ENCODE data around the gene PCSK6.

The PCSK6 gene

DNA sequence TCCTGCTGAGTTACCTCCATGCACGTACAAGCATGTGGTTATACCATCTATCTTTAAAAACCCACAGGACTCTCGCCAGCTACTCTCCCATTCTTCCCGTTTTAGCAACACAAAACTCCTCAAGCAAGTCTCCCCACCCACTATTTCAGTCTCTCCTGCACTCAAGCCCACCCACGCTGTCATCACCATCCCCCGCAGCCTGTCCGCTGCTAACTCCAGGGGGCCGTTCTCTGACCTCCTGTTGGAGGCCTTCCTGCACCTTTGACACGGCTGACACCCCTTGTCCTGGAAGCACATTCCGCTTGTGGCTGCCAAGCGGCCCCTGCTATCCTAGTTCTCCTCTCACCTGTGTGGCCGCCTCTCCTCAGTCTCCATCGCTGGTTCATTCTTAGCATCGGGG lies 7.5 kb upstream of the PCSK6 start:
- H3K4me3 ChIP-seq (replicated peaks; ENCODE audit: low read depth, low read length) = no peak overlapping the region
- TF ChIP-seq, protein P1, sequence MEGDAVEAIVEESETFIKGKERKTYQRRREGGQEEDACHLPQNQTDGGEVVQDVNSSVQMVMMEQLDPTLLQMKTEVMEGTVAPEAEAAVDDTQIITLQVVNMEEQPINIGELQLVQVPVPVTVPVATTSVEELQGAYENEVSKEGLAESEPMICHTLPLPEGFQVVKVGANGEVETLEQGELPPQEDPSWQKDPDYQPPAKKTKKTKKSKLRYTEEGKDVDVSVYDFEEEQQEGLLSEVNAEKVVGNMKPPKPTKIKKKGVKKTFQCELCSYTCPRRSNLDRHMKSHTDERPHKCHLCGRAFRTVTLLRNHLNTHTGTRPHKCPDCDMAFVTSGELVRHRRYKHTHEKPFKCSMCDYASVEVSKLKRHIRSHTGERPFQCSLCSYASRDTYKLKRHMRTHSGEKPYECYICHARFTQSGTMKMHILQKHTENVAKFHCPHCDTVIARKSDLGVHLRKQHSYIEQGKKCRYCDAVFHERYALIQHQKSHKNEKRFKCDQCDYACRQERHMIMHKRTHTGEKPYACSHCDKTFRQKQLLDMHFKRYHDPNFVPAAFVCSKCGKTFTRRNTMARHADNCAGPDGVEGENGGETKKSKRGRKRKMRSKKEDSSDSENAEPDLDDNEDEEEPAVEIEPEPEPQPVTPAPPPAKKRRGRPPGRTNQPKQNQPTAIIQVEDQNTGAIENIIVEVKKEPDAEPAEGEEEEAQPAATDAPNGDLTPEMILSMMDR (IDR thresholded peaks at IDR 0.05; ENCODE audit: insufficient read depth, low read length, poor library complexity, severe bottlenecking) = no peak
- H3K36me3 ChIP-seq (ENCODE audit: control insufficient read depth, insufficient read depth, low read length) = no peaks in the 10 kb centered on the region
- H3K27me3 ChIP-seq (replicated peaks; ENCODE audit: control insufficient read depth, insufficient read depth, low read length) = peaks cover 2% of the 10 kb centered on the region
- no peak for DNase-seq (ENCODE audit: extremely low read depth, insufficient read length)

GRCh38 chr15:101496198-101496986 lies 6.9 kb upstream of the PCSK6 start:
- no peak for DNase-seq (ENCODE audit: extremely low read depth, insufficient read length)

DNA sequence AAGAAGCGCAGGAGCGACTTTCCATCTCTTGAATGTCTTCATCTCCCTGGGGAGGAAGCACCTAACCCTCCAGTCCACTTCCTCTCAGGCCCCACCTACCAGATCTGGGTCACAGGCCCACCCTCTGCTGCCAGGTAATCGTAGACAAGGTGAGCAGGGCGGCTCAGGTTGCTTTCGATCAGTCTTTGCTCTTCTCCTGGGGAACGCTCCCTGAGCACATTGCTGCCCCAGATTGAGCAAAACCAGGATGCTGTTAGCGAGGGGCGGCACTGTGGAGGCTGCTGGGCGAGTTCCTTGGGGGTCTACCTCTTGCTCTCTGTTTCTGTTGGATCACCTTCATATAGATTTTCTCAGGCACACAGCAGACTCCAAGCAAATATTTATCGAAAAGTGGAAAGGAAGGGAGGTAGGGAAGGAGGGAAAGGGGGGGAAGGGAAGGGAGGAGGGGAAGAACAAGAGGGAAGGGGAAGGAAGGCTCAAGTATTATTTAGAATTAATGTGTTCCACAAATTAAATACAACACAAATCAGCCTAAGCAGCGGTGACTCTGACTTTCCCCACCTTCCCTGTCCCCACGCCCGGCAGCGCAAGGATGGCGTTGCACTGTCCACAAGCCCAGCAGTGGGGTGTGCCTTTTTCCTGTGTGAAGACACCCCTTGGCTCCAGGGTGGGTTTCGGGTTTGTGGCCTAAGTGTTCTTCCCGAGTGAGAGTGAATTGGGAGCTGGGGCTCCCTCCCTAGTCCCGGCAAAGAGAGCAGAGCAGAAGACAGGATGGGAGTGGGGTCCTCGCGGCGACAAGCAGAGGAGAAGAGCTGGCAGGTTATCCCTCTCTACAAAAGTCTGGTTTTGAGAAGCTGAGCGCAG lies 6.1 kb upstream of the PCSK6 start:
- TF ChIP-seq, protein P1 (IDR thresholded peaks at IDR 0.05; ENCODE audit: insufficient read depth, low read length, poor library complexity, severe bottlenecking) = no peak
- Histone ChIP-seq H3K27me3 (replicated peaks; ENCODE audit: control insufficient read depth, insufficient read depth, low read length) (peaks cover 2% of the 10 kb centered on the region), H3K36me3 (ENCODE audit: control insufficient read depth, insufficient read depth, low read length) (no peaks in the 10 kb centered on the region), H3K4me3 (replicated peaks; ENCODE audit: low read depth, low read length) (no peak overlapping the region)
- no peak for DNase-seq (ENCODE audit: extremely low read depth, insufficient read length)

More at GRCh38 chr15:101496198-101496986, 6.9 kb upstream of the PCSK6 start:
- Histone ChIP-seq H3K4me3 (replicated peaks; ENCODE audit: low read depth, low read length) (no peak overlapping the region), H3K36me3 (ENCODE audit: control insufficient read depth, insufficient read depth, low read length) (no peaks in the 10 kb centered on the region), H3K27me3 (replicated peaks; ENCODE audit: control insufficient read depth, insufficient read depth, low read length) (peaks cover 2% of the 10 kb centered on the region)
- TF ChIP-seq, protein P1 (IDR thresholded peaks at IDR 0.05; ENCODE audit: insufficient read depth, low read length, poor library complexity, severe bottlenecking) = no peak

- H3K4me3 ChIP-seq (replicated peaks; ENCODE audit: low read depth, low read length) = no peak overlapping the region
- H3K27me3 ChIP-seq (replicated peaks; ENCODE audit: control insufficient read depth, insufficient read depth, low read length) = peaks cover 2% of the 10 kb centered on the region
- no peaks in the 10 kb centered on the region for H3K36me3 ChIP-seq (ENCODE audit: control insufficient read depth, insufficient read depth, low read length)
- DNase-seq (ENCODE audit: extremely low read depth, insufficient read length) = no peak
- TF ChIP-seq, protein P1 (IDR thresholded peaks at IDR 0.05; ENCODE audit: insufficient read depth, low read length, poor library complexity, severe bottlenecking) = no peak
Observed at GRCh38 chr15:101494251-101494796, 4.8 kb upstream of the PCSK6 start.

- Histone ChIP-seq H3K36me3 (ENCODE audit: control insufficient read depth, insufficient read depth, low read length) (no peaks in the 10 kb centered on the region), H3K27me3 (replicated peaks; ENCODE audit: control insufficient read depth, insufficient read depth, low read length) (peaks cover 2% of the 10 kb centered on the region), H3K4me3 (replicated peaks; ENCODE audit: low read depth, low read length) (no peak overlapping the region)
- DNase-seq (ENCODE audit: extremely low read depth, insufficient read length) = no peak
- TF ChIP-seq, protein P1 (IDR thresholded peaks at IDR 0.05; ENCODE audit: insufficient read depth, low read length, poor library complexity, severe bottlenecking) = no peak
Observed at GRCh38 chr15:101492766-101493692, 3.5 kb upstream of the PCSK6 start.

Data from GM06990 (cell line).